Mucosa of descending colon (tissue), 3 donors: ENCODE data around the gene TMPRSS6. TPM values are rescaled to one million over a fixed set of nuclear protein-coding genes. Genes with fewer than 3 reads are reported as not detected.
A peak's percentile ranks its signal among the peaks of the same experiment; 100 is the strongest.
"Not testable (repeated sequence)": the region's sequence is repeated elsewhere in the genome, so short reads cannot be mapped to it uniquely, and the experiment has no call there.

Experiments
- ATAC-seq: fragments of 200-7000 bp; cut with Tn5 transposase; one replicate; pipeline ENCODE4 v1.9.1; 2020; ENCODE audit warnings: mild to moderate bottlenecking, moderate library complexity
- DNase-seq, 3 donors: peaks; one replicate each; pipeline ENCODE4 v3.0.0-alpha.2; 2020
- H3K36me3 ChIP-seq: fragments of 200-600 bp; one replicate; pipeline ENCODE4 v1.8.0; 2021; ENCODE audit warnings: low read depth, mild to moderate bottlenecking
- H3K4me1 ChIP-seq: fragments of 200-600 bp; one replicate; pipeline ENCODE4 v1.8.0; 2021; ENCODE audit warnings: low read depth, mild to moderate bottlenecking
- H3K4me3 ChIP-seq: fragments of 200-600 bp; one replicate; pipeline ENCODE4 v1.8.0; 2021; ENCODE audit warnings: mild to moderate bottlenecking
- H3K9me3 ChIP-seq: fragments of 200-600 bp; one replicate; pipeline ENCODE4 v1.8.0; 2021; ENCODE audit warnings: mild to moderate bottlenecking
- intact Hi-C, 2 donors: fragments of 100-400 bp; cut with DNase I in 1 of 2; cut with micrococcal nuclease in 1 of 2; formaldehyde crosslinking; loops; one replicate each; pipeline versions ENCODE4 v1.11.0 to v1.11.1; 2022; cut with DNase I, micrococcal nuclease
- total RNA-seq, 3 donors: library from RNA; stranded (reverse); fragmentation: NEBNext Ultra II Directional in 2 of 3; extraction: Animal tissue kit (Norgen Biotek cat#: 25700) in 2 of 3; gene quantifications; one replicate each; pipeline versions ENCODE4 v1.2.1 to v1.2.4, GENCODE V29; 2021 to 2023
- TF ChIP-seq, protein P1 (sequence below): fragments of 200-600 bp; IDR thresholded peaks from one replicate; pipeline ENCODE4 v1.8.0; 2022; ENCODE audit warnings: antibody characterized with exemption, mild to moderate bottlenecking
- donor health status: DM: no; HTN: no; CAD: no; lungs with moderate emphysema.
- donor health status: DM: no; HTN: no; CAD: no.
- donor health status: DM: no; HTN: yes; CAD: no.

TMPRSS6 gene
- total RNA-seq, 3 donors from 2014 or later: 0.29 to 0.46 TPM; not detected in 1

DNA sequence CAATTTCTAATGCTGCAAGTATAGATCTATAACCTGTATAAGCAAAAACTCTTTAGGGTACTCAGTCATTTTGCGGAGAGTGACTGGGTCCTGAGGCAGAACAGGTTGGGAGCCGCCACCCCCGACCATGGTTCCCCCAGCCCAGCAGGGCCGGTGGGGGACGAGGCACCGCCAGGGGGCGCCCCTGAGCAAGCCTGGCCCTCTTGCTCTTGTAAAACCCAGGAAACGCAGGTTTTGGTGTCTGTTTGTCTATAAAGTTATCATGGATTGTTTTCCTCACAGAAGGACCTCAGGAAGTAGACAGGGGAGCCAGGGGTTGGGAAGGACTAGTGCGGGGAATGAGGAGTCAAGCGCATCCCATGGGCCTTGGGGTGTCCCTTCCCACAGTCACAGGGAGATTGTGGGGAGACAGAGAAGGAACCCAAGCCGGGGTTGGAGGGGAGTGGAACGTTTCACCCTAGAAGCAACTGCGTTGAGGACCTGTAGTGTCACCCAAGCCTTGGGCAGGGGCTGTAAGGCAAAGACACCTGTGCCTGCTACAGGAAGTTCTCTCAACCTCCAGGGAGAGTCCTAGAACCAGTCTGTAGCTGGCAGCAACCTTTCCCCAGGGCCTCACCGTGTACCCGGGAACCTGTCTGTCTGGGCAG lies 31.6 kb downstream of the TMPRSS6 start:
- Histone ChIP-seq H3K4me1 (no peaks in the 10 kb centered on the region), H3K4me3 (no peak overlapping the region), H3K9me3 (no peaks in the 10 kb centered on the region), H3K36me3 (no peaks in the 10 kb centered on the region)
- intact Hi-C loops: no loop called here
- peak; percentile 74 for ATAC-seq
- peak; percentile 73 to 84 (median 81) for DNase-seq
- TF ChIP-seq, protein P1, sequence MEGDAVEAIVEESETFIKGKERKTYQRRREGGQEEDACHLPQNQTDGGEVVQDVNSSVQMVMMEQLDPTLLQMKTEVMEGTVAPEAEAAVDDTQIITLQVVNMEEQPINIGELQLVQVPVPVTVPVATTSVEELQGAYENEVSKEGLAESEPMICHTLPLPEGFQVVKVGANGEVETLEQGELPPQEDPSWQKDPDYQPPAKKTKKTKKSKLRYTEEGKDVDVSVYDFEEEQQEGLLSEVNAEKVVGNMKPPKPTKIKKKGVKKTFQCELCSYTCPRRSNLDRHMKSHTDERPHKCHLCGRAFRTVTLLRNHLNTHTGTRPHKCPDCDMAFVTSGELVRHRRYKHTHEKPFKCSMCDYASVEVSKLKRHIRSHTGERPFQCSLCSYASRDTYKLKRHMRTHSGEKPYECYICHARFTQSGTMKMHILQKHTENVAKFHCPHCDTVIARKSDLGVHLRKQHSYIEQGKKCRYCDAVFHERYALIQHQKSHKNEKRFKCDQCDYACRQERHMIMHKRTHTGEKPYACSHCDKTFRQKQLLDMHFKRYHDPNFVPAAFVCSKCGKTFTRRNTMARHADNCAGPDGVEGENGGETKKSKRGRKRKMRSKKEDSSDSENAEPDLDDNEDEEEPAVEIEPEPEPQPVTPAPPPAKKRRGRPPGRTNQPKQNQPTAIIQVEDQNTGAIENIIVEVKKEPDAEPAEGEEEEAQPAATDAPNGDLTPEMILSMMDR: peak; percentile 97

DNA sequence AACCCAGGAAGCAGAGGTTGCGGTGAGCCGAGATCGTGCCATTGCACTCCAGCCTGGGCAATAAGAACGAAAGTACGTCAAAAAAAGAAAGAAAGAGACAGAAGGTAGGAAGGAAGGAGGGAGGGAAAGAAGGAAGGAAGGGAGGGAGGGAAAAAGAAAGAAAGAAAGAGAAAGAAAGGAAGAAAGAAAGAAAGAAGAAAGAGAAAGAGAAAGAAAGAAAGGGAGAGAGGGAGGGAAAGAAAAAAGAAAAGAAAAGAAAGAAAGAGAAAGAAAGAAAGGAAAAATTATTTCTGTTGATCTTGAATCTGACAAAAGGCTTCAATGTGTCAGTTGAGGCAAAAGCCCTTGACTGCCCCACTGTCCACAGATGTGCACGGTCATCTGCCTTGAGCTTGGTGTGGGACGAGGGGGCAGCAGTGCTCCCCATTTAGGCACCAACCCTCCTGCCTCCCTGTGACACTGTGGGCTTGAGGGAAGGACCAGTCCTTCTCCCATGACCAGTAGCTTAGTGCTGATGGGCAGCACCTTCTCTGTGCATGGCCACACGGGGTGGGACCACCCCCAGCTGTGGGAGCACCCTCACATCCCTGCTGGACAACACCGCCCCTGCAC lies 33.6 kb downstream of the TMPRSS6 start:
- H3K36me3 ChIP-seq: no peaks in the 10 kb centered on the region
- intact Hi-C loops: no loop called here
- no peaks in the 10 kb centered on the region for H3K9me3 ChIP-seq
- TF ChIP-seq, protein P1: no peak
- no peak overlapping the region for H3K4me3 ChIP-seq
- H3K4me1 ChIP-seq: no peaks in the 10 kb centered on the region
- ATAC-seq: no peak
- DNase-seq: no peak

DNA sequence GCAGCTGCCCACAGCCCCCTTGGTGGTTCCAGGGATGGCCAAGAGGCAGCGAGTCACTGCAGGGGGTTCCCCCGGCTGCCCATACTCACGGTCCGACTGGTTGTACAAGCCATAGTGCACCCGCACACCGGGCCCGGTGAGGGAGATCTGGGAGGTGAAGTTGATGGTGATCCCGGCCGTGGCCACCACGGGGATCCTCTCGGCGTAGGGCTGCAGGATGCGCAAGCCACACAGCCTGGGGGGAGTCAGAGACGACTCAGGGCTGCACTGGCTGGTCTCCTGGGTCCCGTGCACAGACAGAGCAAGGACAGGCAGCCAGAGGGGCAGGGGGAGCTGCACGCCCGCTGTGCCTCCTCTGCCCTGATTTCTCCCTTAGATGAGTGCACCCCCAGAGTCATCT lies 34.5 kb downstream of the TMPRSS6 start:
- intact Hi-C loops: no loop called here

DNA sequence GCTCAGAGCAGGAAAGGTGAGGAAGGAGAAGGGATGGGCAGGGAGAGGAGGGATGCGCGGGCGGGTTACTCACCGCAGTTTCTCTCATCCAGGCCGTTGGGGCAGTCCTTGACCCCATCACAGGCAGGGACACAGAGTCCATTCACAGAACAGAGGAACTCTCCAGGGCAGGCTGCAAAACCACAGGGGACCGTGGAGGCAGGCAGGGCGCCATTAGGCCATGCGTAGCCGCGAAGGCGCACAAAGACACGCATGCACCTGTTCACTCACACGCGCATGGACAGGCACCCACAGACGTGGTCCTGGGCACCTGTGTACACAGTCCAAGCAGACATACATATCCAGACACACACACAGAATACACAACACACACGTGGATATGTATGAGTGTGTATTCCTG lies 35.0 kb downstream of the TMPRSS6 start:
- TF ChIP-seq, protein P1: no peak
- Histone ChIP-seq H3K36me3 (no peaks in the 10 kb centered on the region), H3K4me1 (no peaks in the 10 kb centered on the region), H3K4me3 (no peak overlapping the region), H3K9me3 (no peaks in the 10 kb centered on the region)
- ATAC-seq (no peak), DNase-seq (no peak)
- intact Hi-C loops: no loop called here

More for the DNA sequence above, 34.5 kb downstream of the TMPRSS6 start:
- Histone ChIP-seq H3K4me3 (no peak overlapping the region), H3K36me3 (no peaks in the 10 kb centered on the region), H3K4me1 (no peaks in the 10 kb centered on the region), H3K9me3 (no peaks in the 10 kb centered on the region)
- no peak for DNase-seq
- TF ChIP-seq, protein P1: no peak
- no peak for ATAC-seq

DNA sequence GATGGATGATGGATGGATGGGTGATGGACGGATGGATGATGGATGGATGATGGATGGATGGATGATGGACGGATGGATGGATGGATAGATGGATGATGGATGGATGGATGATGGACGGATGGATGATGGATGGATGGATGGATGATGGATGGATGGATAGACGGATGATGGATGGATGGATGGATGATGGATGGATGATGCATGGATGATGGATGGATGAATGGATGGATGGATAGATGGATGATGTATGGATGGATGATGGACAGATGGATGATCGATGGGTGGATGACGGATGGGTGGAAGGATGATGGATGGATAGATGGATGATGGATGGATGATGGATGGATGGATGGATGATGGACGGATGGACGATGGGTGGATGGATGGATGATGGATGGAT lies 36.8 kb downstream of the TMPRSS6 start:
- intact Hi-C loops: no loop called here
- DNase-seq (no peak), ATAC-seq (no peak)
- H3K4me3 ChIP-seq: no peak overlapping the region
- H3K4me1 ChIP-seq: peaks cover 6% of the 10 kb centered on the region
- H3K36me3 ChIP-seq: no peaks in the 10 kb centered on the region
- TF ChIP-seq, protein P1: no peak
- no peaks in the 10 kb centered on the region for H3K9me3 ChIP-seq

DNA sequence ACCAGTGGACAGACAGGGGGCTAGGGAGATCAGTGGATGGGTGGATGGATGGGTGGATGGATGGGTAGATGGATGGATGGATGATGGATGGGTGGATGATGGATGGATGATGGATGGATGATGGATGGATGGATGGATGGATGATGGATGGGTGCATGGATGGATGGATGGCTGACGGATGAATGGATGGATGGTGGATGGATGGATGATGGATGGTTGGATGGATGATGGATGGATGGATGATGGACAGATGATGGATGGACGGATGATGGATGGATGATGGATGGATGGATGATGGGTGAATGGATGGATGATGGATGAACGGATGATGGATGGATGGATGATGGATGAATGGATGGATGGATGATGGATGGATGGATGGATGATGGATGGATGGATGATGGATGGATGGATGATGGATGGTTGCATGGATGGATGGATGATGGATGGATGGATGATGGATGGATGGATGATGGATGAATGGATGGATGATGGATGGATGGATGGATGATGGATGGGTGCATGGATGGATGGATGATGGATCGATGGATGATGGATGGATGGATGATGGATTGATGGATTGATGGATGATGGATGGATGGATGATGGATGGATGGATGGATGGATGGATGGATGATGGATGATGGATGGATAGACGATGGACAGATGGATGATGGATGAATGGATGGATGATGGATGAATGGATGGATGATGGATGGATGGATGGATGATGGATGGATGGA lies 37.5 kb downstream of the TMPRSS6 start:
- H3K9me3 ChIP-seq, intact Hi-C loops, H3K4me3 ChIP-seq, H3K4me1 ChIP-seq, ATAC-seq, H3K36me3 ChIP-seq, DNase-seq: not testable (repeated sequence)
